ENCODE data around the gene MRPL41.

MRPL41 gene

DNA sequence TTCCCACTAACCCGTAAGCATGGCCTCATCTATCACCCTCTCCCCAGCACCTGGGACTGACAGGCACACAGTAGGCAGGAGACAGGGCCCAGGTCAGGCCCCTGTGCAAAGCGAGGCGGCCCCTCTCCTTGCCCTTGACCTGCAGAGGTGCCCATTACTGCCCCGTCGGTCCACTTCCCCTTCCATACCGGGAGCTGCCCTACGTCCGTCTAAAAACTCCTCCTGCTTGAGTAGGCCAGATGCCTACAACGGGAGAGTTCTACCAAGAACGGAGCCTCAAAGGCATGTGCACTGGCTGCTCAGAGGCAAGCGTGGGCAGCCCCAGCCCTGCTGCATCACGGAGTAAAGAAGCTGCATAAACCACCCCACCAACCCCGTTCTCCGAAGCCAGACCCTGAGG is 31.7 kb downstream of the MRPL41 start:
- DNase-seq (ENCODE audit: low read depth in 1 of 2, low spot score in 1 of 2) = no peak
- Histone ChIP-seq H3K27me3 (ENCODE audit: insufficient read depth, poor library complexity, severe bottlenecking) (no peaks in the 10 kb centered on the region), H3K27ac (replicated peaks) (no peak overlapping the region), H3K4me3 (replicated peaks; ENCODE audit: insufficient read depth, low read length) (no peak overlapping the region)
- TF ChIP-seq POLR2AphosphoS5 (IDR thresholded peaks at IDR 0.05; ENCODE audit: low read depth) = no peak
- no peak for TF ChIP-seq SPI1 (IDR thresholded peaks at IDR 0.05; ENCODE audit: borderline replicate concordance, low read depth)
- TF ChIP-seq, protein P1, sequence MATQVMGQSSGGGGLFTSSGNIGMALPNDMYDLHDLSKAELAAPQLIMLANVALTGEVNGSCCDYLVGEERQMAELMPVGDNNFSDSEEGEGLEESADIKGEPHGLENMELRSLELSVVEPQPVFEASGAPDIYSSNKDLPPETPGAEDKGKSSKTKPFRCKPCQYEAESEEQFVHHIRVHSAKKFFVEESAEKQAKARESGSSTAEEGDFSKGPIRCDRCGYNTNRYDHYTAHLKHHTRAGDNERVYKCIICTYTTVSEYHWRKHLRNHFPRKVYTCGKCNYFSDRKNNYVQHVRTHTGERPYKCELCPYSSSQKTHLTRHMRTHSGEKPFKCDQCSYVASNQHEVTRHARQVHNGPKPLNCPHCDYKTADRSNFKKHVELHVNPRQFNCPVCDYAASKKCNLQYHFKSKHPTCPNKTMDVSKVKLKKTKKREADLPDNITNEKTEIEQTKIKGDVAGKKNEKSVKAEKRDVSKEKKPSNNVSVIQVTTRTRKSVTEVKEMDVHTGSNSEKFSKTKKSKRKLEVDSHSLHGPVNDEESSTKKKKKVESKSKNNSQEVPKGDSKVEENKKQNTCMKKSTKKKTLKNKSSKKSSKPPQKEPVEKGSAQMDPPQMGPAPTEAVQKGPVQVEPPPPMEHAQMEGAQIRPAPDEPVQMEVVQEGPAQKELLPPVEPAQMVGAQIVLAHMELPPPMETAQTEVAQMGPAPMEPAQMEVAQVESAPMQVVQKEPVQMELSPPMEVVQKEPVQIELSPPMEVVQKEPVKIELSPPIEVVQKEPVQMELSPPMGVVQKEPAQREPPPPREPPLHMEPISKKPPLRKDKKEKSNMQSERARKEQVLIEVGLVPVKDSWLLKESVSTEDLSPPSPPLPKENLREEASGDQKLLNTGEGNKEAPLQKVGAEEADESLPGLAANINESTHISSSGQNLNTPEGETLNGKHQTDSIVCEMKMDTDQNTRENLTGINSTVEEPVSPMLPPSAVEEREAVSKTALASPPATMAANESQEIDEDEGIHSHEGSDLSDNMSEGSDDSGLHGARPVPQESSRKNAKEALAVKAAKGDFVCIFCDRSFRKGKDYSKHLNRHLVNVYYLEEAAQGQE (IDR thresholded peaks at IDR 0.05; ENCODE audit: insufficient replicate concordance, low read depth) = no peak
- TF ChIP-seq GABPA (IDR thresholded peaks at IDR 0.05; ENCODE audit: low read depth) = no peak
- TF ChIP-seq, protein P2, sequence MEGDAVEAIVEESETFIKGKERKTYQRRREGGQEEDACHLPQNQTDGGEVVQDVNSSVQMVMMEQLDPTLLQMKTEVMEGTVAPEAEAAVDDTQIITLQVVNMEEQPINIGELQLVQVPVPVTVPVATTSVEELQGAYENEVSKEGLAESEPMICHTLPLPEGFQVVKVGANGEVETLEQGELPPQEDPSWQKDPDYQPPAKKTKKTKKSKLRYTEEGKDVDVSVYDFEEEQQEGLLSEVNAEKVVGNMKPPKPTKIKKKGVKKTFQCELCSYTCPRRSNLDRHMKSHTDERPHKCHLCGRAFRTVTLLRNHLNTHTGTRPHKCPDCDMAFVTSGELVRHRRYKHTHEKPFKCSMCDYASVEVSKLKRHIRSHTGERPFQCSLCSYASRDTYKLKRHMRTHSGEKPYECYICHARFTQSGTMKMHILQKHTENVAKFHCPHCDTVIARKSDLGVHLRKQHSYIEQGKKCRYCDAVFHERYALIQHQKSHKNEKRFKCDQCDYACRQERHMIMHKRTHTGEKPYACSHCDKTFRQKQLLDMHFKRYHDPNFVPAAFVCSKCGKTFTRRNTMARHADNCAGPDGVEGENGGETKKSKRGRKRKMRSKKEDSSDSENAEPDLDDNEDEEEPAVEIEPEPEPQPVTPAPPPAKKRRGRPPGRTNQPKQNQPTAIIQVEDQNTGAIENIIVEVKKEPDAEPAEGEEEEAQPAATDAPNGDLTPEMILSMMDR (IDR thresholded peaks at IDR 0.05; ENCODE audit: insufficient read depth, low read length) = no peak

- no peak for DNase-seq (ENCODE audit: low read depth in 1 of 2, low spot score in 1 of 2)
Measured at GRCh38 chr9:137583957-137584356, 32.3 kb downstream of the MRPL41 start.

GRCh38 chr9:137586854-137587253 is 35.2 kb downstream of the MRPL41 start:
- Histone ChIP-seq H3K27ac (replicated peaks) (no peak overlapping the region), H3K27me3 (ENCODE audit: insufficient read depth, poor library complexity, severe bottlenecking) (no peaks in the 10 kb centered on the region), H3K4me3 (replicated peaks; ENCODE audit: insufficient read depth, low read length) (no peak overlapping the region)
- no peak for DNase-seq (ENCODE audit: low read depth in 1 of 2, low spot score in 1 of 2)
- TF ChIP-seq GABPA (IDR thresholded peaks at IDR 0.05; ENCODE audit: low read depth) (no peak), POLR2AphosphoS5 (IDR thresholded peaks at IDR 0.05; ENCODE audit: low read depth) (no peak), SPI1 (IDR thresholded peaks at IDR 0.05; ENCODE audit: borderline replicate concordance, low read depth) (no peak)
- TF ChIP-seq, protein P2 (IDR thresholded peaks at IDR 0.05; ENCODE audit: insufficient read depth, low read length) = no peak
- TF ChIP-seq, protein P1 (IDR thresholded peaks at IDR 0.05; ENCODE audit: insufficient replicate concordance, low read depth) = no peak

More at GRCh38 chr9:137583957-137584356, 32.3 kb downstream of the MRPL41 start:
- H3K4me3 ChIP-seq (replicated peaks; ENCODE audit: insufficient read depth, low read length) = no peak overlapping the region
- H3K27me3 ChIP-seq (ENCODE audit: insufficient read depth, poor library complexity, severe bottlenecking) = no peaks in the 10 kb centered on the region
- no peak for TF ChIP-seq GABPA (IDR thresholded peaks at IDR 0.05; ENCODE audit: low read depth)
- TF ChIP-seq SPI1 (IDR thresholded peaks at IDR 0.05; ENCODE audit: borderline replicate concordance, low read depth) = no peak
- TF ChIP-seq, protein P2 (IDR thresholded peaks at IDR 0.05; ENCODE audit: insufficient read depth, low read length) = no peak
- TF ChIP-seq, protein P1 (IDR thresholded peaks at IDR 0.05; ENCODE audit: insufficient replicate concordance, low read depth) = no peak
- TF ChIP-seq POLR2AphosphoS5 (IDR thresholded peaks at IDR 0.05; ENCODE audit: low read depth) = no peak
- H3K27ac ChIP-seq (replicated peaks) = no peak overlapping the region

Measured in HL-60 (cell line).